DOHH2 (cell line): Measurements from ENCODE around the gene RUNDC3A.

Experiments used
- H3F3A ChIP-seq: fragments of 200-600 bp; sonication (generic), shearing (Covaris generic); 2 replicates; pipeline ENCODE4 v1.6.0; 2016; ENCODE audit warnings: antibody characterized with exemption, mild to moderate bottlenecking; ENCODE audit not compliant: control insufficient read depth, insufficient read depth
- H3K27ac ChIP-seq: fragments of 200-600 bp; sonication (generic); 2 replicates; pipeline ENCODE4 v1.5.1; 2014; ENCODE audit warnings: low read depth, mild to moderate bottlenecking, low read length, moderate library complexity
- H3K27me3 ChIP-seq: fragments of 200-600 bp; sonication (generic); 2 replicates; pipeline ENCODE4 v1.6.1; 2014; ENCODE audit warnings: mild to moderate bottlenecking, low read length, mixed read lengths; ENCODE audit not compliant: control insufficient read depth
- H3K36me3 ChIP-seq: fragments of 200-600 bp; sonication (generic); 2 replicates; pipeline ENCODE4 v1.6.1; 2014; ENCODE audit warnings: mild to moderate bottlenecking, low read length, moderate library complexity, mixed read lengths; ENCODE audit not compliant: control insufficient read depth
- H3K4me1 ChIP-seq: fragments of 200-600 bp; sonication (generic); 2 replicates; pipeline ENCODE4 v1.6.1; 2014; ENCODE audit warnings: mild to moderate bottlenecking, low read length, mixed read lengths; ENCODE audit not compliant: control insufficient read depth
- H3K4me2 ChIP-seq: fragments of 200-600 bp; sonication (generic); 2 replicates; pipeline ENCODE4 v1.6.0; 2014; ENCODE audit warnings: mild to moderate bottlenecking, low read length, moderate library complexity
- H3K4me3 ChIP-seq: fragments of 200-600 bp; sonication (generic); 2 replicates; pipeline ENCODE4 v1.5.1; 2014; ENCODE audit warnings: mild to moderate bottlenecking, low read length, mixed read lengths
- H3K79me2 ChIP-seq: fragments of 200-600 bp; sonication (generic); 2 replicates; pipeline ENCODE4 v1.6.1; 2014; ENCODE audit warnings: mild to moderate bottlenecking, low read length, mixed read lengths; ENCODE audit not compliant: control insufficient read depth
- H3K9me2 ChIP-seq: fragments of 200-600 bp; sonication (generic); replicated peaks from 2 replicates; pipeline ENCODE4 v1.6.1; 2014; ENCODE audit warnings: mild to moderate bottlenecking, low read length, mixed read lengths; ENCODE audit not compliant: control insufficient read depth
- H3K9me3 ChIP-seq: fragments of 200-600 bp; sonication (generic); 2 replicates; pipeline ENCODE4 v1.6.1; 2014; ENCODE audit warnings: antibody characterized with exemption, low read length, mixed read lengths; ENCODE audit not compliant: control insufficient read depth, insufficient read depth
- H4K20me1 ChIP-seq: fragments of 200-600 bp; sonication (generic); 2 replicates; pipeline ENCODE4 v1.6.0; 2014; ENCODE audit warnings: low read depth, mild to moderate bottlenecking, antibody characterized with exemption, low read length, moderate library complexity; ENCODE audit not compliant: control insufficient read depth, insufficient read depth
- EZH2phosphoT487 ChIP-seq: fragments of 200-600 bp; sonication (generic); IDR thresholded peaks from 2 replicates; pipeline ENCODE4 v1.6.1; 2017; ENCODE audit warnings: borderline replicate concordance, mild to moderate bottlenecking, antibody characterized with exemption, low read length, moderate library complexity, mixed read lengths
- TF ChIP-seq, protein P1 (sequence below): fragments of 200-600 bp; sonication (generic); IDR thresholded peaks from one replicate; pipeline ENCODE4 v1.5.1; 2014; ENCODE audit warnings: antibody characterized with exemption, mild to moderate bottlenecking, low read depth, low read length; ENCODE audit not compliant: poor library complexity, severe bottlenecking

The RUNDC3A gene

DNA sequence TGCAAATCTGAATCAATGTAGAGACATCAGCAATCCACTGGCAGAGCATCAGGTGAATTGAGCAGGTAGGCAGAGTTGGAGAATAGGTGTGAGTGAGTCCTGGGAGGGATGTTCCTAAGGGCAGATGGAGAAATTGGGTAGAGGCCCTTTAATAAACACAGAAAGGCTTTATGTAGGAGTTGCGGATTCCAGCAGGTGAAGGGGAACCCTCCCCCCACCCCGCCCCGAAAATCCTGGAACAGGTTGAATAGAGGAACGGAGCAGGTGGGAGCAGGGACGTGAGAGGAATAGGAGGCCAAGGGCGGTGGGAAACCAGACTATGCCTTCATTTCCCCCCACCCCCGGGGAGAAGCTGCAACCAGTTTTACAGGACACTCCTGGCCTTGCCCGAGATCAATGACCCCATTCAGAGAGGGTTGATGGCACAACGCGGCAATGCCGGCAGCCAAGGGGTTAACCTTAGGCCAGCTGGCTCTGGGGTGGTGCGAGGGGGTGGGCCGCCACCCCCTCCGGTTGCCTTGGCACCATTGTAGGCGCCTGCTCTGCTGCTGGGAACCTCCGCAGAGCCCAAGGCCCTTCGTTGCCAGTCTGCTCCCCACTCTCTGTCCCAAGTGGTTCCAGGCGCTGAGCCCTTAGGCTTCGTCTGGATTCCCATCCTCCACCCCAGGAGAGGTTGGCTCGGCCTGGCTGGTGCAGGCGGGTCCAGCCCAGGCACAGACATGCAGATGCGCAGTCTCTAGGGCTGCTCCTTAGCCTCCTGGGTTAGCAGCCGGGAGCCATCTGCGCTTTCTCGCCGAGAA, 814 bp upstream of the RUNDC3A start:
- Histone ChIP-seq H3K9me3 (no peaks in the 10 kb centered on the region), H4K20me1 (no peaks in the 10 kb centered on the region; the same call in 1 of the 2 replicates), H3K79me2 (no peaks in the 10 kb centered on the region), H3K4me1 (peaks cover 41% of the 10 kb centered on the region), H3K4me2 (peak overlapping the region; percentile 47), H3K36me3 (no peaks in the 10 kb centered on the region), H3F3A (no peaks in the 10 kb centered on the region), H3K9me2 (no peaks in the 10 kb centered on the region), H3K4me3 (peak overlapping the region; percentile 66), H3K27me3 (peaks cover 9% of the 10 kb centered on the region), H3K27ac (no peak overlapping the region)
- TF ChIP-seq, protein P1, sequence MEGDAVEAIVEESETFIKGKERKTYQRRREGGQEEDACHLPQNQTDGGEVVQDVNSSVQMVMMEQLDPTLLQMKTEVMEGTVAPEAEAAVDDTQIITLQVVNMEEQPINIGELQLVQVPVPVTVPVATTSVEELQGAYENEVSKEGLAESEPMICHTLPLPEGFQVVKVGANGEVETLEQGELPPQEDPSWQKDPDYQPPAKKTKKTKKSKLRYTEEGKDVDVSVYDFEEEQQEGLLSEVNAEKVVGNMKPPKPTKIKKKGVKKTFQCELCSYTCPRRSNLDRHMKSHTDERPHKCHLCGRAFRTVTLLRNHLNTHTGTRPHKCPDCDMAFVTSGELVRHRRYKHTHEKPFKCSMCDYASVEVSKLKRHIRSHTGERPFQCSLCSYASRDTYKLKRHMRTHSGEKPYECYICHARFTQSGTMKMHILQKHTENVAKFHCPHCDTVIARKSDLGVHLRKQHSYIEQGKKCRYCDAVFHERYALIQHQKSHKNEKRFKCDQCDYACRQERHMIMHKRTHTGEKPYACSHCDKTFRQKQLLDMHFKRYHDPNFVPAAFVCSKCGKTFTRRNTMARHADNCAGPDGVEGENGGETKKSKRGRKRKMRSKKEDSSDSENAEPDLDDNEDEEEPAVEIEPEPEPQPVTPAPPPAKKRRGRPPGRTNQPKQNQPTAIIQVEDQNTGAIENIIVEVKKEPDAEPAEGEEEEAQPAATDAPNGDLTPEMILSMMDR: no peak
- TF ChIP-seq EZH2phosphoT487: no peak

DNA sequence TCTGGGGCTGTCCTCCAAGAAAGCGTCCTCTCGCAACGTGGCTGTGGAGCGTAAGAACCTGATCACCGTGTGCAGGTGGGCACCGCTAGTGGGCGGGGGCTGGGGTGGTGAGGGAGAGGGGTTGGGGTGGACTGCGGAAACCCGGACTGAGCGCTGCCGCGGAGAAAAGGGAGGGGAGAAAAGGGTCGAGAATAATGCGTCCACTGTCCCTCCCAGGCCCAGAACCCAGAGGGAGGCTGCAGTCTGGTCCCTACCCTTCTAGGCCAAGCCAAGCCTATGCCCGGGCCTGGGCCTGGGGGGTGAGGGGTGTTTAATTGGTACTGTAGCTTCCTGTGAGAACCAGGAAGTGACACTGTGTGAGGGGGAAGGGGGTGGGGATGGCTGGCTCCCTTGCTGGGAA, 464 bp downstream of the RUNDC3A start:
- Histone ChIP-seq H3K9me2 (no peaks in the 10 kb centered on the region), H3K27ac (no peak overlapping the region), H3F3A (no peaks in the 10 kb centered on the region), H3K9me3 (no peaks in the 10 kb centered on the region), H3K27me3 (peaks cover 10% of the 10 kb centered on the region), H3K36me3 (no peaks in the 10 kb centered on the region), H3K79me2 (no peaks in the 10 kb centered on the region), H4K20me1 (no peaks in the 10 kb centered on the region; the same call in 1 of the 2 replicates), H3K4me2 (peak overlapping the region; percentile 47), H3K4me1 (peaks cover 28% of the 10 kb centered on the region), H3K4me3 (peak overlapping the region; percentile 24; the same call in 1 of the 2 replicates)
- TF ChIP-seq, protein P1: no peak
- no peak for TF ChIP-seq EZH2phosphoT487

DNA sequence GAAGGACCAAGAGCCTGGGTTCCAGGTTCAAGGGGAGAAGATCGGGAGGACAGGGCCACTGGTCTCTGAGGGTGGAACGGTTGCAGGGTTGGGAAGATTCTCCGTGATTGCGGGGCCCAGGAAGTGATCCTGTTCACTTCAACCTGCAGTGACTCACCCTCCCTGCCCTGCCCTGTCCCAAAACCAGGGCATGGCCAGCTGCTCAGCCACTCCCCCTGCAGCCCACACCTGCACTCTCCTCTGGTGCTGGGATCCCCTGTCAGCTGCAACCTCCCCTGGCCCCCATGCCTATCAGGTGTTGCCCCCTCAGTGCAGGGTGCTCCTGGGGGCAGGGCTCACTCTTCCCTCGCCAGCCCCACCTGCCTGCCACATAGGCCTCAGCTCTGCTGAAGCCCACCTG, 1.1 kb downstream of the RUNDC3A start:
- no peak overlapping the region for H3K4me3 ChIP-seq
- H3K79me2 ChIP-seq: no peaks in the 10 kb centered on the region
- no peak overlapping the region for H3K4me2 ChIP-seq
- H4K20me1 ChIP-seq: no peaks in the 10 kb centered on the region; the same call in 1 of the 2 replicates
- H3F3A ChIP-seq: no peaks in the 10 kb centered on the region
- H3K27me3 ChIP-seq: peaks cover 16% of the 10 kb centered on the region
- no peak for TF ChIP-seq EZH2phosphoT487
- TF ChIP-seq, protein P1: no peak
- H3K36me3 ChIP-seq: no peaks in the 10 kb centered on the region
- peaks cover 27% of the 10 kb centered on the region for H3K4me1 ChIP-seq
- H3K27ac ChIP-seq: no peak overlapping the region
- no peaks in the 10 kb centered on the region for H3K9me3 ChIP-seq
- H3K9me2 ChIP-seq: no peaks in the 10 kb centered on the region
